Measurements from ENCODE around the gene CAMTA1.

- TF ChIP-seq, protein P1, sequence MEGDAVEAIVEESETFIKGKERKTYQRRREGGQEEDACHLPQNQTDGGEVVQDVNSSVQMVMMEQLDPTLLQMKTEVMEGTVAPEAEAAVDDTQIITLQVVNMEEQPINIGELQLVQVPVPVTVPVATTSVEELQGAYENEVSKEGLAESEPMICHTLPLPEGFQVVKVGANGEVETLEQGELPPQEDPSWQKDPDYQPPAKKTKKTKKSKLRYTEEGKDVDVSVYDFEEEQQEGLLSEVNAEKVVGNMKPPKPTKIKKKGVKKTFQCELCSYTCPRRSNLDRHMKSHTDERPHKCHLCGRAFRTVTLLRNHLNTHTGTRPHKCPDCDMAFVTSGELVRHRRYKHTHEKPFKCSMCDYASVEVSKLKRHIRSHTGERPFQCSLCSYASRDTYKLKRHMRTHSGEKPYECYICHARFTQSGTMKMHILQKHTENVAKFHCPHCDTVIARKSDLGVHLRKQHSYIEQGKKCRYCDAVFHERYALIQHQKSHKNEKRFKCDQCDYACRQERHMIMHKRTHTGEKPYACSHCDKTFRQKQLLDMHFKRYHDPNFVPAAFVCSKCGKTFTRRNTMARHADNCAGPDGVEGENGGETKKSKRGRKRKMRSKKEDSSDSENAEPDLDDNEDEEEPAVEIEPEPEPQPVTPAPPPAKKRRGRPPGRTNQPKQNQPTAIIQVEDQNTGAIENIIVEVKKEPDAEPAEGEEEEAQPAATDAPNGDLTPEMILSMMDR (IDR thresholded peaks at IDR 0.05): no peak
- TF ChIP-seq POLR2A (IDR thresholded peaks at IDR 0.05) (no peak), POLR2AphosphoS5 (IDR thresholded peaks at IDR 0.05) (no peak), EP300 (IDR thresholded peaks at IDR 0.05) (no peak)
Measured at GRCh38 chr1:7501723-7502603, 716.7 kb downstream of the CAMTA1 start.

Measured in stomach (tissue), 4 donors.